ENCODE measurements around the gene YTHDC1.

- no peak for TF ChIP-seq POLR2AphosphoS5 (IDR thresholded peaks at IDR 0.05; ENCODE audit: low read depth, low read length)
- no peak for TF ChIP-seq POLR2A (IDR thresholded peaks at IDR 0.05; ENCODE audit: low read depth, low read length)
- TF ChIP-seq PAX5 (IDR thresholded peaks at IDR 0.05; ENCODE audit: insufficient read depth, low read length, severe bottlenecking): no peak
- TF ChIP-seq SPI1 (IDR thresholded peaks at IDR 0.05; ENCODE audit: low read depth, low read length): no peak
- TF ChIP-seq TAF1 (IDR thresholded peaks at IDR 0.05; ENCODE audit: low read depth, low read length): no peak
- TF ChIP-seq POU2F2 (IDR thresholded peaks at IDR 0.05; ENCODE audit: low read depth, low read length): no peak
Measured at GRCh38 chr4:68385267-68385666, 35.4 kb upstream of the YTHDC1 start.
